Right renal cortex interstitium (tissue), 3 donors: ENCODE results near the gene ABLIM1. TPM values are rescaled to one million over a fixed set of nuclear protein-coding genes. Genes with fewer than 3 reads are reported as not detected.

Source experiments
- DNase-seq, 3 donors: peaks; one replicate each; pipeline ENCODE4 v3.0.0-alpha.2; 2013; ENCODE audit warnings: low read depth in 3 of 3, low spot score in 2 of 3
- polyA plus RNA-seq, 3 donors: library from polyadenylated mRNA; unstranded; fragments of 120-200 nt; gene quantifications; one replicate each; pipeline ENCODE4 v1.2.1, GENCODE V29; 2013; ENCODE audit not compliant: insufficient read length in 3 of 3

ABLIM1 gene
- polyA plus RNA-seq, 3 donors = 96.0 to 102 (median 98.3) TPM

- DNase-seq = no peak
Observed at GRCh38 chr10:114649217-114649903, 8.7 kb downstream of the ABLIM1 start.

GRCh38 chr10:114648368-114648767, 9.7 kb downstream of the ABLIM1 start:
- no peak for DNase-seq

GRCh38 chr10:114647545-114648138, 10.4 kb downstream of the ABLIM1 start:
- no peak for DNase-seq

GRCh38 chr10:114646426-114646825, 11.6 kb downstream of the ABLIM1 start:
- no peak for DNase-seq

GRCh38 chr10:114645706-114646105, 12.4 kb downstream of the ABLIM1 start:
- no peak for DNase-seq

GRCh38 chr10:114643158-114643557, 14.9 kb downstream of the ABLIM1 start:
- no peak for DNase-seq

- no peak for DNase-seq
Observed at GRCh38 chr10:114642729-114643128, 15.3 kb downstream of the ABLIM1 start.

GRCh38 chr10:114638821-114639625, 19.1 kb downstream of the ABLIM1 start:
- DNase-seq = no peak

- DNase-seq = no peak
Observed at GRCh38 chr10:114635797-114636550, 22.1 kb downstream of the ABLIM1 start.

GRCh38 chr10:114635101-114635500, 23.0 kb downstream of the ABLIM1 start:
- no peak for DNase-seq

- DNase-seq = no peak
Observed at GRCh38 chr10:114634609-114634979, 23.5 kb downstream of the ABLIM1 start.

- DNase-seq = no peak
Observed at GRCh38 chr10:114632869-114633715, 25.0 kb downstream of the ABLIM1 start.

GRCh38 chr10:114631666-114632417, 26.2 kb downstream of the ABLIM1 start:
- no peak for DNase-seq

- DNase-seq = no peak
Observed at GRCh38 chr10:114631090-114631665, 26.9 kb downstream of the ABLIM1 start.

- DNase-seq = no peak
Observed at GRCh38 chr10:114629824-114630730, 28.0 kb downstream of the ABLIM1 start.

- DNase-seq = no peak
Observed at GRCh38 chr10:114629083-114629823, 28.8 kb downstream of the ABLIM1 start.

GRCh38 chr10:114628106-114628505, 30.0 kb downstream of the ABLIM1 start:
- DNase-seq = no peak
